ENCODE results near the gene PTPRH. TPM values are rescaled to one million over a fixed set of nuclear protein-coding genes. Genes with fewer than 3 reads are reported as not detected.

Gene PTPRH
- total and polyA plus RNA-seq, 9 of the 15 experiments (the other 6 are each of a cell fraction or from before 2014, with no cell fraction given), result 0.87 to 34.3 (median 22.7) TPM

DNA sequence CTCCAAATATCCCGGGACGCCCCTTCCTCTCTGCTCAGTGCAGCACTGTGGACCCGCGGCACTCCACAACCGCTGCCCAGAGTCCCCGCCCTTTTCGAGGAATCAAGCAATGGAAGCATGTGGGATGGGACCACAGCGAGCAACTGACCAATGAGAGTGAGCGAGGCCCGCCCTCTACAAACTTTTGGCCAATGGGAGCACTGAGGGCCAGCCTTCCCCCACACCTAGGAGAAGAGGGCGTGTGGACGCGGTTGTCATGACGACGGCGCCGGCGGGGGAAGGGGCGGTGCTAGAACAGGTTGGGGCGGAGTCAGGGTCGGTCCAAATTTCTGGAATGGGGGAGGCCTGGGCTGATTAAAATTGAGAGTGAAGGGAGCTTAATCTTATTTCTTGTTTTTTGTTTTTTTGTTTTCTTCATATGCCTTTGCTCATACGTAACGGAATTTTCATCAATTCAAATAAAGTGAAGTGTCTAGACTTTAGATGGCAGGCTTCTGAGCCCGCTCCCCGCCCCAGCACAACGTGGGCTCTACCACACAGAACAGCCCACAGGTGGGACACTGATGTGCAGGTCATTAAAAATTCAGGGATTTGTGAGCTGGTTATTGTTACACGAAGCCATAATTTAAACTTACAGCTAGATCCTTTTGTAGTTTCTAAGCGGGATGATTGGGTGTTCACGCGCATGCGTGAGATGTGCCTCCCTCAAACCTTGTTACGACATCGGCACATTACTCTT lies 42.6 kb downstream of the PTPRH start, which contains the start of gene DNAAF3:
DNAAF3 (minus strand) TSS at position 84 of the 739 bp plus-strand sequence. CDS start 200 bp downstream, outside the sequence.
- peak within 1 kb of the TSS; percentile 78 for H3K27ac ChIP-seq (ENCODE audit: extremely low read depth, low read depth, low read length)
- TF ChIP-seq KAT7 (CRISPR knock-in tag; IDR thresholded peaks at IDR 0.05; ENCODE audit: borderline replicate concordance), result no peak
- TF ChIP-seq, protein P1, sequence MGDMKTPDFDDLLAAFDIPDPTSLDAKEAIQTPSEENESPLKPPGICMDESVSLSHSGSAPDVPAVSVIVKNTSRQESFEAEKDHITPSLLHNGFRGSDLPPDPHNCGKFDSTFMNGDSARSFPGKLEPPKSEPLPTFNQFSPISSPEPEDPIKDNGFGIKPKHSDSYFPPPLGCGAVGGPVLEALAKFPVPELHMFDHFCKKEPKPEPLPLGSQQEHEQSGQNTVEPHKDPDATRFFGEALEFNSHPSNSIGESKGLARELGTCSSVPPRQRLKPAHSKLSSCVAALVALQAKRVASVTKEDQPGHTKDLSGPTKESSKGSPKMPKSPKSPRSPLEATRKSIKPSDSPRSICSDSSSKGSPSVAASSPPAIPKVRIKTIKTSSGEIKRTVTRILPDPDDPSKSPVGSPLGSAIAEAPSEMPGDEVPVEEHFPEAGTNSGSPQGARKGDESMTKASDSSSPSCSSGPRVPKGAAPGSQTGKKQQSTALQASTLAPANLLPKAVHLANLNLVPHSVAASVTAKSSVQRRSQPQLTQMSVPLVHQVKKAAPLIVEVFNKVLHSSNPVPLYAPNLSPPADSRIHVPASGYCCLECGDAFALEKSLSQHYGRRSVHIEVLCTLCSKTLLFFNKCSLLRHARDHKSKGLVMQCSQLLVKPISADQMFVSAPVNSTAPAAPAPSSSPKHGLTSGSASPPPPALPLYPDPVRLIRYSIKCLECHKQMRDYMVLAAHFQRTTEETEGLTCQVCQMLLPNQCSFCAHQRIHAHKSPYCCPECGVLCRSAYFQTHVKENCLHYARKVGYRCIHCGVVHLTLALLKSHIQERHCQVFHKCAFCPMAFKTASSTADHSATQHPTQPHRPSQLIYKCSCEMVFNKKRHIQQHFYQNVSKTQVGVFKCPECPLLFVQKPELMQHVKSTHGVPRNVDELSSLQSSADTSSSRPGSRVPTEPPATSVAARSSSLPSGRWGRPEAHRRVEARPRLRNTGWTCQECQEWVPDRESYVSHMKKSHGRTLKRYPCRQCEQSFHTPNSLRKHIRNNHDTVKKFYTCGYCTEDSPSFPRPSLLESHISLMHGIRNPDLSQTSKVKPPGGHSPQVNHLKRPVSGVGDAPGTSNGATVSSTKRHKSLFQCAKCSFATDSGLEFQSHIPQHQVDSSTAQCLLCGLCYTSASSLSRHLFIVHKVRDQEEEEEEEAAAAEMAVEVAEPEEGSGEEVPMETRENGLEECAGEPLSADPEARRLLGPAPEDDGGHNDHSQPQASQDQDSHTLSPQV (IDR thresholded peaks at IDR 0.05), result no peak
- TF ChIP-seq, protein P2, sequence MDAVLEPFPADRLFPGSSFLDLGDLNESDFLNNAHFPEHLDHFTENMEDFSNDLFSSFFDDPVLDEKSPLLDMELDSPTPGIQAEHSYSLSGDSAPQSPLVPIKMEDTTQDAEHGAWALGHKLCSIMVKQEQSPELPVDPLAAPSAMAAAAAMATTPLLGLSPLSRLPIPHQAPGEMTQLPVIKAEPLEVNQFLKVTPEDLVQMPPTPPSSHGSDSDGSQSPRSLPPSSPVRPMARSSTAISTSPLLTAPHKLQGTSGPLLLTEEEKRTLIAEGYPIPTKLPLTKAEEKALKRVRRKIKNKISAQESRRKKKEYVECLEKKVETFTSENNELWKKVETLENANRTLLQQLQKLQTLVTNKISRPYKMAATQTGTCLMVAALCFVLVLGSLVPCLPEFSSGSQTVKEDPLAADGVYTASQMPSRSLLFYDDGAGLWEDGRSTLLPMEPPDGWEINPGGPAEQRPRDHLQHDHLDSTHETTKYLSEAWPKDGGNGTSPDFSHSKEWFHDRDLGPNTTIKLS (IDR thresholded peaks at IDR 0.05; ENCODE audit: borderline replicate concordance, low read depth), result no peak
- peak; percentile 75; the same call in 1 of the 2 replicates for TF ChIP-seq HLTF (IDR thresholded peaks at IDR 0.05)
- TF ChIP-seq ZNF696 (CRISPR knock-in tag; conservative IDR thresholded peaks at IDR 0.05), result no peak
- peak; percentile 56 for TF ChIP-seq NBN (IDR thresholded peaks at IDR 0.05; ENCODE audit: low read depth)
- no peak for TF ChIP-seq KAT8 (IDR thresholded peaks at IDR 0.05; ENCODE audit: low read depth)
- TF ChIP-seq ZNF263 (CRISPR knock-in tag; IDR thresholded peaks at IDR 0.05; ENCODE audit: borderline replicate concordance), result 0 out of 2 replicates have a peak, but pooled peaks have one; percentile 1
- TF ChIP-seq ZNF197 (CRISPR knock-in tag; IDR thresholded peaks at IDR 0.05; ENCODE audit: low read depth), result no peak
- TF ChIP-seq SMARCE1 (IDR thresholded peaks at IDR 0.05), result no peak
- TF ChIP-seq ZFPM2 (CRISPR knock-in tag; IDR thresholded peaks at IDR 0.05), result no peak
- peak; percentile 78 for TF ChIP-seq SMAD3 (CRISPR knock-in tag; conservative IDR thresholded peaks at IDR 0.05)
- TF ChIP-seq SMARCA5 (IDR thresholded peaks at IDR 0.05), result no peak
- 0 out of 2 replicates have a peak, but pooled peaks have one; percentile 11 for TF ChIP-seq CREB1 (IDR thresholded peaks at IDR 0.05)
- TF ChIP-seq CREB1 (CRISPR knock-in tag; IDR thresholded peaks at IDR 0.05), result 0 out of 2 replicates have a peak, but pooled peaks have one; percentile 14

More for the DNA sequence above, 42.6 kb downstream of the PTPRH start, which contains the start of gene DNAAF3:
- H3K9me1 ChIP-seq (ENCODE audit: control insufficient read depth, insufficient read depth, low read length), result no peaks in the 10 kb centered on the region
- intact Hi-C loops (cut with micrococcal nuclease), result no loop called here
- 0% methylated on average over 33 of the region's 33 CpGs for WGBS (ENCODE audit: insufficient coverage, low coverage, missing lambda C conversion rate)
- CTCF ChIA-PET (ENCODE audit: low intra/inter-chr PET ratio), result interaction anchor here (0.9 kb wide), 1 partner anchor 25 kb away, joined by 4 read pairs; no protein-coding TSS in a partner anchor
- no peaks in the 10 kb centered on the region for H3K9me3 ChIP-seq (replicated peaks; ENCODE audit: control insufficient read depth, insufficient read depth, low read depth, low read length)
- H3K9ac ChIP-seq (ENCODE audit: insufficient read depth in 1 of 2, low read depth in 2 of 2, low read length in 2 of 2), result peak within 1 kb of the TSS; percentile 69 to 89
- H3K27me3 ChIP-seq (ENCODE audit: control insufficient read depth in 2 of 2, insufficient read depth in 2 of 2, low read length in 2 of 2), result no peaks in the 10 kb centered on the region
- peaks cover 5 to 29% of the 10 kb centered on the region in 2 experiments; a peak in 4 of 5 replicates for H3K4me1 ChIP-seq (replicated peaks in 1 of 2; ENCODE audit: control insufficient read depth in 2 of 2, insufficient read depth in 2 of 2, low read length in 2 of 2)
- H4K20me1 ChIP-seq (replicated peaks; ENCODE audit: control insufficient read depth, insufficient read depth, low read length), result peaks cover 3% of the 10 kb centered on the region
- peak within 1 kb of the TSS; percentile 81 for H3K4me2 ChIP-seq (ENCODE audit: insufficient read depth, low read length)
- ATAC-seq, result peak; percentile 99
- peak within 1 kb of the TSS; percentile 88 for H2AFZ ChIP-seq (ENCODE audit: low read depth, low read length)
- no peaks in the 10 kb centered on the region for H3K79me2 ChIP-seq (ENCODE audit: control insufficient read depth, insufficient read depth, low read length)
- H3K36me3 ChIP-seq (ENCODE audit: control insufficient read depth, insufficient read depth, low read length), result 0 out of 3 replicates have a peak, but pooled peaks cover 3% of the 10 kb centered on the region
- no TSS peak for BruUV-seq (replicated peaks)
- POLR2A ChIA-PET, result interaction anchor here (0.6 to 1.9 kb wide), 7 partner anchors 8 to 476 kb away, joined by 3 to 7 read pairs (median 4); partner anchors contain the start of genes PPP1R12C and UBE2S
- in situ Hi-C loops (cut with MboI), result loop anchor here (25.0 kb wide), 1 partner anchor 971 kb away; the partner anchor contains the start of gene ZNF444
- peak; percentile 98 to 100 (median 99) for DNase-seq (ENCODE audit: extremely low read depth in 1 of 4, low spot score in 3 of 4)
- H3K4me3 ChIP-seq, result peak within 1 kb of the TSS; percentile 54
- peak; percentile 99 for FAIRE-seq

All from K562 (cell line).